ENCODE results near the gene PTOV1.

PTOV1 gene

DNA sequence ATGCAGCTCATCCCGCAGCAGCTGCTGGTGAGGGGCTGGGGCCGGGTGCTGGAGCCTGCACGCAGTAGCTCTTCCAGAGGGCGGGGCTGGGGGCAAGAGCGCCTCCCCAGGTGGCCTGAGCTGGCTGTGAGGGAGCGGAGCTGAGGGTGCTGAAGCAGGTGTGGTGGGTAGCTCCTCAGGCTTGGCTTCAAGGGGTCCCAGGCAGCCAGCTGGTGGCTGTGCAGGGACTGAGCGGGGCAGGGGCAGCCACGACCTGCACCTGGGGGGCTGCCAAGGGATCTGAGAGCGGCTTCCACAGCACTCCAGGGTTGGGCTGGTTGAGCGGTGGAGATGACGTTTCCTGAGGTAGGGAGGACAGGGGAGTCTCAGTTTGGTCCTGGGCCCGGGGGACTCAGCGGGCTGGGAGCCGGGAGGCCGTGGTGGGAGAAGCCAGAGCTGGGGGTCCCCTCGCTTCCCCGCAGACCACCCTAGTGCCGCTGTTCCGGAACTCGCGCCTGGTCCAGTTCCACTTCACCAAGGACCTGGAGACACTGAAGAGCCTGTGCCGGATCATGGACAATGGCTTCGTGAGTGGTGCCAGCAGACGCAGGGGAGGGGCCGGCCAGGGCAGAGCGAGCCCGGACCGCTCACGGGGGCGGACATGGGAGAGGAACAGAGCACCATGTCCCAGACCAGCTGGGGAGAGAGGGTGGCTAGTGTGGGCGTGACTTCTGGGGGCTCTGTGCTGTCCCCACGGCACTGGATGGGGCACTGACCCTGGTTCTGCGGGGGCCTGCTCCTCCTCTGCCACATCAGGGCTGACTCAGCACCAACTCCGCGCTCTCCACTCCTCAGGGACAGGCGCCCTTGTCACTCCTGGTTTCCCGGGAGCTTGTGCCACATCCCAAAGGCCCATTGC lies 7.4 kb downstream of the PTOV1 start:
- DNase-seq (ENCODE audit: low read depth in 2 of 2) = no peak

DNA sequence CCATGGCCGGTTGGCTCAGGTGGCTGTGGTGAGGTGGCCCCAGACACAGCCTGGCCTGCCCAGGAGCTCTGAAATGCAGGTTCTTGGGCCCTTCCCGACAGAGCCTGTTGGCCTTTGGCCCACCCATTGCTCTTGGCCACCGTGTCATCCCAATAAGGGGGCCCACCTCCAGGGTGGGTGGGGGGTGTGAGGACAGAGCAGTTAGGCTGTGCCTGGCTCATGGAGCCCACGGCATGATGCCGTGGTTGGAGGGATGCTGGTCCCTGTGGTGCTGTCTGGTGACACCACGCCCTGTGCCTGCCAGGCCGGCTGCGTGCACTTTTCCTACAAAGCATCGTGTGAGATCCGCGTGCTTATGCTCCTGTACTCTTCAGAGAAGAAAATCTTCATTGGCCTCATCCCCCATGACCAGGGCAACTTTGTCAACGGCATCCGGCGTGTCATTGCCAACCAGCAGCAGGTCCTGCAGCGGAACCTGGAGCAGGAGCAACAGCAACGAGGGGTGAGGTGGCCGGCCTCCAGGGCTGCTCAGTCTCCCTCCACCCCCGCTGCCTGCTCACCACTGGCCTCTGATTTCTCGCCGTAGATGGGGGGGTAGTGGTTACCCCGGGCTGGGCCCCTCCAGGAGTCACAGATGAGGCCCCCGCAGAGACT lies 8.8 kb downstream of the PTOV1 start:
- DNase-seq (ENCODE audit: low read depth in 2 of 2) = no peak

DNA sequence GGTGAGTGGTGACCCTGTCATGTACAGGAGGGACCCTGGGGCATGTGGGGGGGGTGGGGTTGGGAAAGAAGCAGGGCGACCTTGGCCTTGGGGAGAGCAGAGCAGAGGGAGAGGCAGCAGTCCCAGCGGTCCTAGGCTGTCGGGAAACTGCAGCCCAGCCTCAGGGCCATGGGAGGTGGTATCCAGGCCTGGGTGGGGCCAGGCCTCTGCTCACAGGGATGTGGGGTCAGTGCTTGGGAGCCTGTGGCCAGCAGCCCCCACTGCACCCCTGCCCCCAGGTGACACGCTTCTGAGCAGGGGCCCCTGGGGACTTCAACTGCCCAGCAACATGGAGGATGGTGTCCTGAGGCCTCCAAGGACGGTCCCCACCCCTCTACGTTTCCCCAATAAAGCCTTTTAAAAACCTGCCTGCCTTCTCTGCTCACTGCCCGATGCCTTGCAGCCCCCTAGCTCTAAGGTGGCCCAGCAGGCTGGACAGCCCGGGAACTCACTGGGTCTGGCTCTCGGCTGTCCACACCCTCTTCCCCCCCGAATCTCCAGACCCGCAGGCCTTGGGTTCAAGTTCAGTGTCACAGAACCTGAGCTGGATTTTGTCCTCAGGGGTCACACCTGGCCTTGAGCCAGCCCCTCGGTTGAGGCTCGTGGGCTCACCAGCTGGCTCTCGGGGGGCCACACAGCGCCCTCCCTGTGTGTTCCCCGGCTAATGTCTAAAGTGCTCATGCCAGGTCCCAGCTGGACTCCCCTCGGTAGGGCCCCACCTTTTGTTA lies 9.6 kb downstream of the PTOV1 start:
- no peak for DNase-seq (ENCODE audit: low read depth in 2 of 2)

DNA sequence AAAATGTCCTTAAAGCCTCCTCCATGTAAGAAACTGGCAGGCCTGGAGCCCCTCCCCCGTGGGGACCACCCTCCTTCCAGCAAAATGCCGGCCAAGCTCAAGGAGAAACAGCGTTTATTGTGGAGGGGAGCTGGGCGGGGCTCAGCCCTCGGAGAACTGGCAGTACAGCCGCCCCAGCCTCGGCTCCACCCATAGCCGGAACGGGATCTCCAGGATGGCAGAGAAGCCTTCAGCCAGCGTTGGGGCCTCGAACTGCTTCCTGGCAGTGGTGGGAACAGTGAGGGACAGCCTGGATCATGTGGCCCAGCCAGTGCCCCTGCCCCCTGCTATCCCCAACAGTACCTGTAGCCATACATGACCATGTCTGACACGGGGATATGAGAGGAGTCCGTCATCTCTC lies 10.1 kb downstream of the PTOV1 start:
- DNase-seq (ENCODE audit: low read depth in 2 of 2) = no peak

DNA sequence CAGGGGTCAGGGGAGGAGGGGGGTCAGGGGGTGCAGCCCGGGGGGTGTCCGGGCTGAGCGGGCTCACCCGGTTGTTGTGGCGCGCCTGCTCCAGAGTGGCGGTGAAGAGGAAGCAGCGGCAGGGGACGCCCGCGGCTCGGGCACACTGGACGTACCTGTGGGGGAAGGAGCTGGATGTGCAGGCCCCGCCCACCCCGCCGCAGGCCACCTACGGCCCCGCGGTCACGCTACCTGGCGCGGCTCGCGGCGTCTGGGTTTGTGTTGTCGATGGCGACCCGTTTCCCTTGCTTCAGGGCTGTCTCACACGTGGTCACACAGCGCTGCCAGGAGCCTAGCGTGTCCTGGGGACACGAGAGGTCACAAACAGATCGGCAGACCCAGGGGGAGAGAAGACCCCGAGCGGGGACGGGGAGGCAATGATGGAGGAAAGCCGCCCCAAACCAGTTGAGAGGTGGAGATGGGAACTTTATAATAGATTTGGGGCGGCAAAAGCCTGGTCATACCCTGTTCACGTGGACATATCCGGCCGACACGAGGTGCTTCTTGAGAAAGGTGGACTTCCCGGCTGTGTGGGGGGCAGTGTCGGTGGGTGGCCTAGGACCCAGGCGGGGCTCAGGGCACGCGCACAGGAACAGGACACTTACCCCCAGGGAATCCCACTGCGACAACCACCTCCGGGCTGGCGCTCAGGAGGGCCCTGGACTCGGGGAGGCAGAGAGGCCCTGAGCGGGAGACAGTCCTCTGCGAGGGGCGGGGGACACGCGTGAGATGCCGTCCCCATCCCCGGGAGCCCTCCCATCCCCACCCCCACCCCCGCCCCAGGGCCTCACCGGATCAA lies 10.8 kb downstream of the PTOV1 start:
- DNase-seq (ENCODE audit: low read depth in 2 of 2) = no peak

DNA sequence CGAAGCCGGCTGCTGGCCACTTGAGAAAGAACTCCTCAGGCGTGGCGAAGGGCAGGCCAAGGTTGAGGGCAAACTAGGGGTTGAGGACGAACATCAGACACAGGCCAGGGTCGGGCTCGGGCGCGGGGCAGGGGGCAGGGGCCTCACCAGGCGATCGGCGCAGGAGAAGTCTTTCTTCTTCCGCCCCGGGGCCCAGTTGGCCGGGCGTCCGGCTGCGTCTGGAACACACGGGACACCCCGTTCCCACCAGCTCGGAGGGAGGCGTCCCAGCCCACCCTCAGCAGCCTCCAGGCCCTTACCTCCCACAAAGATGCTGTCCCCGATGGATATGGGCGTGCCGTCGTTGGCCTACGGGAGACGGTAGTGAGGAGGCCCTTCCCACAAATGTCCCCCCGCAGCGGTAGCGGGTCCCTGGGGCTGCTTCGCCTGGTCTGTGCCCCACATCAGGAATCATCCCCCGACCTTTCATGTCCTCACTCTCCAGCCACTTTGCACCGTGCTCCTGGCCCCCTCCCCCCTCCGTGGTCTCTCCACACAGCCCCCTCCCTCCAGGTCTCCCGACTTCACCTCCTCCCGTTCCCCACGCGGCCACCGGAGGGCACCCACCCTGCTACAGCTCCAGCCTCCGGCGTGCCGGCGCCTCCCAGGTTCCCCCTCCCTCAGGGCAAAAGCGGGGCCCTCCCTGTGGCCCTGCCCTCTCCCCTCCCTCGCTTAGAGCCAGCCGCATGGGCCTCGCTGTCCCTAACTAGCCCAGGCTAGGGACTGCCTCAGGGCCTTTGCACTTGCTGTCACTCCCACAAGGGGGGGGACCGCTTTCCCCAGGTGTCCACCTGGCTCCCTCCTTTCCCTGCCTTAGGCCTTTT lies 11.7 kb downstream of the PTOV1 start:
- DNase-seq (ENCODE audit: low read depth in 2 of 2) = no peak

DNA sequence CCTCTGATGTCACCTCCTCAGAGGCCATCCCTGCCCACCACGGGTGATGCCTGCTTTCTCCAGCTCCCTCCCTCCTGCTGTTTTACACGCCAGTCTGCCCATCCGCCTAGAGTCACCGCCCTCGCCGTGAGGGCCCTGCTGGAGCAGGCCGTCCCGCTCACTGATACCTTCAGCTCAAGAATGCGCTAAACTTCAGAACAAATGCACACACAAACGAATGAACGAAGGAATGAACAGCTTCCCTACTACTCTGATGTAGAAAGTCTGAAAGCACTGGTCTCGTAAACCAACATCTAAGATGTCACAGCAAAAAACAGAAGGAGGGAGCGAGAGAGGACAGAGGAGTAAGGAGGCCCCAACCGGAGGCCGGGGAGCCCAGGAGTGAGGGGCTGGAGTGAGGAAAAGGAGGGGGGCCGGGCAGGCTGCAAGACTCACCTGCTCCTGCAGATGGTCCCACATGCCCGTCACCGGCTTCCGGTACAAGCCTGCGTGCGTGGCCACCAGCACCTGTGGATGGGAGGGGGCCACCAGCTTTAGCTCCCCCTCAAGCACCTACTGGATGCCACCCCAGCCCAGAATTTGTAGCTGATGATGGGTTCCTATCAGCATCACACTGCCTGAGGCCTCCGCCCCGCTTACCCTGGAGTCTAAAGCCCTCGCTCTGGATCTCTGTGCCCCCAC lies 12.4 kb downstream of the PTOV1 start:
- no peak for DNase-seq (ENCODE audit: low read depth in 2 of 2)

DNA sequence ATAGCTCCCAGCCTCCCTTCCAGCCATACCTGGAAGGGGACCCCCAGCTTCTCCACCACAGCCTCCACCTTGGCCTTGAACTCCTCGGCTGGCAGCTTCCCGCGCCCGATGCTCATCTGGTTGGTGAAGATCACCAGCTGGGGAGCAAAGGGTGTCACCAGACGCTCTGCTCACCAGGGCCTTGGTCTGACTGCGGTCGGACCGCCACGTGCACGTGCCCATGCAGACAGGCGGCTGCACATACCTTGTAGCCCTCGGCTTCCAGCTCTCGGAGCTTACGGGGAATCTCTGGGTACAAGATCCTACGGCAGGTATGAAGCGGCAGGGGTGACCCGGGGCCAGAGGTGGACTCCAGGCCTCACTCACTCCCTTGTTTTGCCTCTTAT lies 13.0 kb downstream of the PTOV1 start:
- DNase-seq (ENCODE audit: low read depth in 2 of 2) = no peak

DNA sequence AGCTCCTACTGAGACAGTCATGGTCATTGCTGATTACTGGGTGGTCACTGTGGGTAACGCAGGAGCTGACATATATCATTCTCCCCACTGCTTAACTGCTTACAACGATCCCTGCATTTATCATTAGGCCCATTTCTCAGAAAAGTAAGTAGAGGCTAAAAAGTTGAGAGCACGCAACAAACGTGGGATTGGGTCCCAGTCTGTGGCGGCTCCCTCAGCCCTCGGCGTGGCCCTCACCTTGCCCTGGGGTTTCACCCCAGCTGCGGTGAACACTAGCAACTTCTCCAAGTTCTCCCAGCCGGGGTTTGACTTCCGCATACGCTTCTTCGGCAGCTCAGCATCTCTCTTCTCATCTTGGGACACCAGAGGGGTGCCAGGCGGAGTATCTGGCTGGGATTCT lies 13.9 kb downstream of the PTOV1 start:
- no peak for DNase-seq (ENCODE audit: low read depth in 2 of 2)

DNA sequence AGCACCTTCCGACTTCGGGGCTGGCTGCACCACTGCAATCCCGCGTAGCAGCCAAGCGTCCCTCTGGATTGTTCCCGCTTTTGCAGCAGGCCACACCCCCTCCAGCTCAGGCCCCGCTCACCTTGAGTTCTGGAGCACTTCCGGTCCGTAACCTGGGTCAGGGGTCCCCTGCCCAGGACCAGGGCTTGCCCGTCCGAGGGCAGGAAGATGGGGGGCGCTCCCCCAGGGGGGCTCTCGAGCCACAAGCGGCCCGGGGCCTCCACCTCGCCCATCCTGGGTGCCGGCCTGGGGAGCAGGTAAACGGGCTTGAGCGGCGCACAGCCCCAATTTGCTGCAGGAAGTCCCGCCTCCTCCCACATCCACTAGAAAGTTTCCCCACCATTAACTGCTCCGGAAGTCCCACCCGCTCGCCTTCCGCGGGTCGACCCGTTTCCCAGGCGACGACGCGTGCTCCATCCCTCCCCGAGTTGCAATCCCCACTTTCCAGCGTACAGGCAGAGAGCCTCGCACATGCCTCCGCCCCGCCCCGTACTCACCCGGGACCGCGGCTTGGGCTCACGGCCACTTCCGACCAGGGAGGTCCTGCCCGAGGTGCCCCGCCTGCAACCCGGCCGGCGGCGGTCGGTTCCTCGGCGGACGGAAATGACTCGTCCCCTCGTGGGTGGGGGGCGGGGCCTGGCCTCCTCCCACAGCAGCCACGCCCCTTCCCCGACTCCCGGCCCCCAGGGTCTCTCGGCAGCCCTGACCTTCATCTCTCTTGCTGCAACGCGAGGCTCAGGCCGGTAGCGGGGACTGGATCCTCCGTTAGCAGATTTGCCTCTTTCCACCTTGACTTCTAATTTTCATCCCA lies 16.2 kb downstream of the PTOV1 start, which contains the start of gene PNKP:
TSS of gene PNKP (minus strand) at position 644 of the 850 bp plus-strand sequence. CDS start at position 272, 372 bp downstream.
- DNase-seq (ENCODE audit: low read depth in 2 of 2) = peak; percentile 81 to 92

DNA sequence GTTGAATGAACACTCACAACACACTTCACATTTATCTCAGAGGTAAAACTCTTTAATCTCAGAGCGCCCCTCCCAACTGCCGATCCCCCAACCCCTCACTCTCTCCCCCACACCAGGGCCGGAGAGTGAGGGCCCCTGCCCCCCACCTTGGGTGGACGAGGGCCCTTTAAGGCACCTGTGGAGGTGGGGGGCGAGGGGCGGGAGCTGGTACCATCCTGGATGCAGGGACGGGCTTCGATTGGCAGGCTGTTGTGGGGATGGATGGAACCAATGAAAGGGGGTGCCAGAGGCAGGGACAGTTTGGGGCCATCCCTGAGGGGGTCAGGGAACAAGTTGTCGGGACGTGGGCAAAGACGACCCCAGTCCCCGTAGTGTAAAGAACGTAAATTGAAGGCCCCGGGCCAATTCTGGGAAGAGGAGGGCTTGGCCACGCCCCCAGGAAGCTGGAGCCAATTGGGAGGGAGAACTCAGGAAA lies 18.1 kb downstream of the PTOV1 start:
- DNase-seq (ENCODE audit: low read depth in 2 of 2) = no peak

DNA sequence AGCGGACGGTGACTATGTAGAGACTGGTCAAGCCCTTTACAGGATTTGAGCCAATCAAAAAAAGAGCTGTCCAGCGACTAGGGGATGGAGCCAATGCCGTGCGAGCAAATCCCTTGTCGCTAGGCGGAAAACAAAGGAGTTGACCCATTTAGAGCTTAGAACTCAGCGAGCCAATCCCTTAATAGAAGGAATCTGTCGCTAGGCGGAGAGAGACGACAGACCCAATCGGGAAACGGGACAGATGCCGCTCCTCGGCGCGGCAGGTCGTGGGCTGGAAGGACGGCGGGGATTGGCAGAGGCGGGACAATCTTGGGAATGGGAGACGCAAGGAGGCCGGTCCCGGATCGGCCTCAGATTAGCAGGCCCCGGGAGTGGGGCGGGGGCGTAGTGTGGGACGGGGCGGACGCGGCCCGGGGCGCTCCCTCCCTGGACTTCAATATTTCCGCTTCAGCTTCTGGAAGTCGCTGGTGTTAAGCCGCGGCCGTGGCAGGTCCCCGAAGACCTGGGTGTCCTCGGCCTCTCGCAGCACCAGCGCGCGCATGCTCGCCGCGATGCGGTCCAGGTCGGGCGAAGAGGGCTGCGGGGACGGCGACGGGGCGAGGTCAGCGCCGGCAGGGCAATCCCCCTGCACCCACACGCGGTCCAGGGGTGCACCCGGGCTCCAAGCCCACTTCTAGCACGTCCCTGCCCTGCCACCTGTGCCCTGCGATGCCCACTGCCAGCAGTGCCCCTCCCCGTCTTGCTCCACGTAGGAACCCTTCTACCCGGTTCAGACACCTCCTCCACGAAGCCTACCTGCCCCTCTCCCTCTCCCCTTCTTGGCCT lies 18.7 kb downstream of the PTOV1 start:
- DNase-seq (ENCODE audit: low read depth in 2 of 2) = peak; percentile 82

DNA sequence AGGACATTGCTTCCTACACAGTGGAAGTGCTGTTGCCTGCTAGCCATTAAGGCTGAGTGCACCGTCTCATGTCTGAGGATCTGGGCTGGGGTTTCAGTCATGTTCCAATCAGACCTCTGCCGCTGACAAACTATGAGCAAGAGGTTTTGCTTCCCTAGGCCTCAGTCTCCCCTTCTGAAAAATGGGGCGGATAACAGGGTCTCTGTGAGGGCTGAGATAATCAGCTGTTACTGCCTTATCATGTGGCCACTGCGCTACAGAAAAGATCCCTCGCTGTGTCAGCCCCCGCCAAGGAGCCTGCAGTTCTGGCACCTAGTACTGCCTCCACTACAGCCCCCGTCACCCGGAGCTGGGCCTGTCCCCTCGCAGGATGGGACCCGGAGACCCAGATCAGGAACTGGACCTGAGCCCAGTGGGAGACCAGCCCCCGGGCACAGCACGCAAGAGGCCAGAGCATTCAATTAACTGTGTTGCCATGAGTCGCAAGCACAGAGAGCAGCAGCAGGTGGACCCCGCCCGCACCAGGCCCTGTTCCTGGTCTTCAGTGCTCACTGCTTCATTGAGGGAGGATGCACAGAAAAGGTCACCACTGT lies 19.4 kb downstream of the PTOV1 start:
- DNase-seq (ENCODE audit: low read depth in 2 of 2) = no peak

DNA sequence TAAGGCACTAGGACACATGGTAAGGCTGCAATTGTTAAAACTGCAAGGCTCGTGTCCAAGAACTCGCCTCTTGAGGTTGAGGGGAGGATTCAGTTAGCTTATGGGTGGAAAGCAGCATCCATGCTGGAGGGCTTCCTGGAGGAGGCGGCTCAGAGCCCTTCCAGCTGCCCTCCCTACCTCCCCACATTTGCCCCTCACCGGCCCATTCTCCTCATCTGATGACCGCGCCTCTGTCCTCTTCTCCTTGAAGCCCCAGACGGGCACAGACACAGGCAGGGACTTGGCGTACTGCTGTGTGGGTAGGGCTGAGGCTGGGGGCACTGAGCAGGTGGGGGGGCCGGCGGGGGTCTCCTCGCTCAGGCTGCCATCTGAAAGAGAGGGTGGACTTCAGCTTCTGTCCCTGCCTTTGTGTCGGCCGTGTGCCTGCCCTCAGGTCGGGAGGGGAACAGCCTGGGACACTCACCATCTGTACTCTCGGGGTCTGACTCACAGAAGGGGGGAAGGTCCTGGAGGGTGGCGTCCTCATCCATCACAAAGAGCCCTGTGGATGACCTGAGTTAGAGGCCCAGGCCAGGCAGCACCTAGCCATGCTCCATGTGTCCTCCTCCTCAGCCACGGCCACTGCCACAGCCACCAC lies 20.5 kb downstream of the PTOV1 start:
- no peak for DNase-seq (ENCODE audit: low read depth in 2 of 2)

DNA sequence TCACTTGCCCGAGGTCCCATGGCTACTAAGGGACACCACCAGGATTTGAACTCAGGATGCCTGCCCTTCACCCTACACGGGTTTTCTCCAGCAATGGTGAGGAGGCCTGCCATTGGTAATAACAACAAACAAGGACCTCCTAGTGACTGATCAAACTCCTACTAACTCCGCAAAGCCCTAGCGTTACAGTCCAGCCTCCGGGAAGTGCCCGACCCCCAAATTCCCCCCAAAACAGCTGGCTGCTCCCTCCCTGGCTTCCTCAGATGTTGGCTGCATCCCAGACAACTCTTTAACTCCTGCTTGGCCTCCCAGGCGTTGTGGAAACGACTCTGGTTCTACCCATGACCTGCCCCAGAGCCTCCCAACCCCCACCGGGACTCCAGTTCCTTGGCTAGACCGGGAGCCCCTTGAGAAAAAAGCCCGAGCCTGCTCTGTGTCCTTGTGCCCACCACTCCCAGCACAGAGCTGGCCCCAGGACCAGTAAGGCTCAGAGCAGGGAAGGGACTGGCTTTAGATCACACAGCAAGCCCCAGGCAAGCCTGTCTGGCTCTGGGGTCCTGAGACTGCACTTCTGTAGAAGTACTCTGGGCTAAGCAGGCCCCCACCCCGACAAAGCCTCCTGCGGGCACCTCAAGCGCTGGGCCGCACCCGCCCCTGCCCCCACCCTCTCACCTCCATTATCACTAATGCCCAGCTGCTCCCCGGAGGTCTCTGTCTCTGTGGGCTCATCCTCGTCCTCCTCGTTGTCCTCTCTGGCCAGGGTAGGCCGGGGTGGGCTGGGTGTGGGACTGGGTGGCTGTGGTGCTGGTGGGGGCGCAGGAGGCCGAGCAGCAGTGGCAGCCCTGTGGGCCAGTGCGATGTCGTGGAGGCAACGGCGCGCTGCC lies 21.5 kb downstream of the PTOV1 start:
- DNase-seq (ENCODE audit: low read depth in 2 of 2) = no peak

DNA sequence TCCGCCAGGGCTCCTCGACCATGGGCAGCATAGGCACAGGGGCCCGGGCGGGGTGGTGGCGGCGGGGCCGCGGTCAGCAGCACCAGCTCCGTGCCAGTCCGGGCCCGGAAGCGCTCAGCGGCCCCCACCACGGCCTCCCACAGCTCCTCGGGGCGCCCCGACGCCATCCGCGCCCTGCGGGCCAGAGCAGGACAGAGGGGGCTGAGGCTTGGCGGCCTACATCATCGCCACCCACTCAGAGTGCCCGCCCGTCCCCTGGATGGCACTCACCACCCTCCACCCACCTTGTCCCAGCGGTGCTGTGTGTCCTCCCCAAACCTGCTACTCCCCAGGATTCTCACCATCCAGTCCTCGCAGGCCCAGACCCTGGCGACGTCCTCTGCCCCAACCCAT lies 22.2 kb downstream of the PTOV1 start:
- DNase-seq (ENCODE audit: low read depth in 2 of 2) = no peak
